Measurements from ENCODE around the gene ZFP82. TPM values are rescaled to one million over a fixed set of nuclear protein-coding genes. Genes with fewer than 3 reads are reported as not detected.

ZFP82 gene
- total RNA-seq, 4 donors from 2014 or later, result 1.1 to 4.1 (median 1.5) TPM

GRCh38 chr19:36378625-36379509 lies 39.6 kb downstream of the ZFP82 start, which contains the start of gene ZFP14:
TSS of gene ZFP14 (minus strand) at chr19:36379201. CDS start at chr19:36367892, 11,309 bp downstream.
- peak within 1 kb of the TSS; percentile 63 for H3K4me3 ChIP-seq (ENCODE audit: low read depth, poor library complexity, severe bottlenecking)
- WGBS, 2 donors, result 5 to 8% methylated on average over 36 to 46 of the region's 69 CpGs
- intact Hi-C loops (cut with DNase I; ENCODE audit: low total_unique reads), result no loop called here
- DNase-seq (ENCODE audit: low spot score in 2 of 2), result peak; percentile 91 to 97
- TF ChIP-seq POLR2A (IDR thresholded peaks at IDR 0.05) (no peak), CTCF (IDR thresholded peaks at IDR 0.05) (no peak)

- DNase-seq (ENCODE audit: low spot score in 2 of 2), result no peak
- TF ChIP-seq POLR2A (IDR thresholded peaks at IDR 0.05), result no peak
- TF ChIP-seq CTCF (IDR thresholded peaks at IDR 0.05), result no peak
- WGBS, 2 donors, result 36 to 44% methylated on average over 9 to 10 of the region's 10 CpGs
- intact Hi-C loops (cut with DNase I; ENCODE audit: low total_unique reads), result no loop called here
- no peak overlapping the region for H3K4me3 ChIP-seq (ENCODE audit: low read depth, poor library complexity, severe bottlenecking)
Observed at GRCh38 chr19:36377541-36378178, 40.8 kb downstream of the ZFP82 start.

GRCh38 chr19:36373638-36374156 lies 44.7 kb downstream of the ZFP82 start:
- no peak overlapping the region for H3K4me3 ChIP-seq (ENCODE audit: low read depth, poor library complexity, severe bottlenecking)
- intact Hi-C loops (cut with DNase I; ENCODE audit: low total_unique reads), result no loop called here
- WGBS, 2 donors, result 93 to 98% methylated on average over 5 of the region's 5 CpGs
- no peak for DNase-seq (ENCODE audit: low spot score in 2 of 2)
- no peak for TF ChIP-seq CTCF (IDR thresholded peaks at IDR 0.05)
- no peak for TF ChIP-seq POLR2A (IDR thresholded peaks at IDR 0.05)

GRCh38 chr19:36371886-36372285 lies 46.6 kb downstream of the ZFP82 start:
- DNase-seq (ENCODE audit: low spot score in 2 of 2), result no peak

GRCh38 chr19:36363845-36364244 lies 54.6 kb downstream of the ZFP82 start:
- intact Hi-C loops (cut with DNase I; ENCODE audit: low total_unique reads), result no loop called here
- TF ChIP-seq CTCF (IDR thresholded peaks at IDR 0.05), result no peak
- no peak for TF ChIP-seq POLR2A (IDR thresholded peaks at IDR 0.05)
- no peak for DNase-seq (ENCODE audit: low spot score in 2 of 2)
- 81 to 89% methylated on average over 6 of the region's 6 CpGs for WGBS, 2 donors
- no peak overlapping the region for H3K4me3 ChIP-seq (ENCODE audit: low read depth, poor library complexity, severe bottlenecking)

More at GRCh38 chr19:36371886-36372285, 46.6 kb downstream of the ZFP82 start:
- intact Hi-C loops (cut with DNase I; ENCODE audit: low total_unique reads), result no loop called here
- no peak overlapping the region for H3K4me3 ChIP-seq (ENCODE audit: low read depth, poor library complexity, severe bottlenecking)
- TF ChIP-seq CTCF (IDR thresholded peaks at IDR 0.05), result no peak
- TF ChIP-seq POLR2A (IDR thresholded peaks at IDR 0.05), result no peak

Other genes with a start within 250 kb of the ZFP82 start
- 1 to 10 TPM; 1.4 to 4.5 (median 3.7) TPM for gene ZNF565, start 204.0 kb downstream of the ZFP82 start, total RNA-seq
- gene ZNF146, start 203.5 kb downstream of the ZFP82 start, total RNA-seq, result 10 to 100 TPM; 55.8 to 78.6 (median 66.5) TPM
- 1 to 10 TPM; 3.6 to 8.1 (median 4.2) TPM for gene ZFP14, start 39.4 kb downstream of the ZFP82 start, total RNA-seq
- 10 to 100 TPM in 1 of 4 donors, 1 to 10 TPM in 3; 4.8 to 10.2 (median 5.7) TPM for gene ZNF566, start 70.9 kb upstream of the ZFP82 start, total RNA-seq
- 1 to 10 TPM; 5.4 to 8.7 (median 7.1) TPM for gene ZNF260, start 109.6 kb upstream of the ZFP82 start, total RNA-seq
- gene ZNF529, start 154.6 kb upstream of the ZFP82 start, total RNA-seq, result 1 to 10 TPM; 3.9 to 7.8 (median 6.7) TPM
- 1 to 10 TPM in 3 of 4 donors, under 1 TPM in 1; 0.95 to 3.3 (median 1.2) TPM for gene ZNF382, start 186.7 kb upstream of the ZFP82 start, total RNA-seq
- gene ZNF461, start 248.2 kb upstream of the ZFP82 start, total RNA-seq, result 10 to 100 TPM in 1 of 4 donors, 1 to 10 TPM in 3; 5.9 to 19.3 (median 7.9) TPM